DOHH2 (cell line): ENCODE measurements around the gene REEP1.

Experiments
- EZH2phosphoT487 ChIP-seq: fragments of 200-600 bp; sonication (generic); IDR thresholded peaks from 2 replicates; pipeline ENCODE4 v1.6.1; 2017; ENCODE audit warnings: borderline replicate concordance, mild to moderate bottlenecking, antibody characterized with exemption, low read length, moderate library complexity, mixed read lengths
- TF ChIP-seq, protein P1 (sequence below): fragments of 200-600 bp; sonication (generic); IDR thresholded peaks from one replicate; pipeline ENCODE4 v1.5.1; 2014; ENCODE audit warnings: antibody characterized with exemption, mild to moderate bottlenecking, low read depth, low read length; ENCODE audit not compliant: poor library complexity, severe bottlenecking

DNA sequence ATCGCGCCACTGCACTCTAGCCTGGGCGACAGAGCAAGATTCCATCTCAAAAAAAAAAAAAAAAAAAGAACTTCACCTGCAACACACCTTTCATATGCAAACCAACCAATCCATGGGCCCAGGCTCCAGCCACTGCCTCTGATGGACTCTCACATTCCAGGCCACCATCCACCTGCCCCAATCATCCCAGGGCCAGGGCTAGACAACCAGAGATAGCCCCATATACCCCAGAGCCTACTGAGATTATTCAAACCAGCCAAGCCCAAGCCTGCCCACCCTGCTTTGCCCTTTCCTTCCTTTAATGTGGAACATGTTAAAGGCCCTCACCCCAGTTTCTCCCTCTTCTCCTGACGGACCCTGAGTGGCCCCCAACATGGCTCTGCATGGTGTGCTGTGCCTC is 81.1 kb downstream of the REEP1 start:
- TF ChIP-seq, protein P1, sequence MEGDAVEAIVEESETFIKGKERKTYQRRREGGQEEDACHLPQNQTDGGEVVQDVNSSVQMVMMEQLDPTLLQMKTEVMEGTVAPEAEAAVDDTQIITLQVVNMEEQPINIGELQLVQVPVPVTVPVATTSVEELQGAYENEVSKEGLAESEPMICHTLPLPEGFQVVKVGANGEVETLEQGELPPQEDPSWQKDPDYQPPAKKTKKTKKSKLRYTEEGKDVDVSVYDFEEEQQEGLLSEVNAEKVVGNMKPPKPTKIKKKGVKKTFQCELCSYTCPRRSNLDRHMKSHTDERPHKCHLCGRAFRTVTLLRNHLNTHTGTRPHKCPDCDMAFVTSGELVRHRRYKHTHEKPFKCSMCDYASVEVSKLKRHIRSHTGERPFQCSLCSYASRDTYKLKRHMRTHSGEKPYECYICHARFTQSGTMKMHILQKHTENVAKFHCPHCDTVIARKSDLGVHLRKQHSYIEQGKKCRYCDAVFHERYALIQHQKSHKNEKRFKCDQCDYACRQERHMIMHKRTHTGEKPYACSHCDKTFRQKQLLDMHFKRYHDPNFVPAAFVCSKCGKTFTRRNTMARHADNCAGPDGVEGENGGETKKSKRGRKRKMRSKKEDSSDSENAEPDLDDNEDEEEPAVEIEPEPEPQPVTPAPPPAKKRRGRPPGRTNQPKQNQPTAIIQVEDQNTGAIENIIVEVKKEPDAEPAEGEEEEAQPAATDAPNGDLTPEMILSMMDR = no peak
- no peak for TF ChIP-seq EZH2phosphoT487
